Smooth muscle cell (in vitro differentiated cells): ENCODE results near the gene DHRSX. TPM values are rescaled to one million over a fixed set of nuclear protein-coding genes. Genes with fewer than 3 reads are reported as not detected.

ENCODE experiments used
- DNase-seq: peaks from one replicate; lab custom pipeline; 2025; ENCODE audit not compliant: unreplicated experiment; lab: John Stamatoyannopoulos, UW
- H2AFZ ChIP-seq: fragments of 200-600 bp; sonication (generic); 2 replicates; pipeline ENCODE4 v1.6.0; 2016; ENCODE audit warnings: antibody characterized with exemption, low read depth, mild to moderate bottlenecking
- H3F3A ChIP-seq: fragments of 200-600 bp; sonication (generic); 2 replicates; pipeline ENCODE4 v1.6.0; 2017; ENCODE audit warnings: antibody characterized with exemption, low read depth
- H3K27ac ChIP-seq: fragments of 200-600 bp; sonication (generic); 2 replicates; pipeline ENCODE4 v1.5.1; 2016; ENCODE audit warnings: low read depth, mild to moderate bottlenecking
- H3K27me3 ChIP-seq: fragments of 200-600 bp; sonication (generic); 2 replicates; pipeline ENCODE4 v1.6.1; 2016; ENCODE audit warnings: low read depth, mild to moderate bottlenecking
- H3K36me3 ChIP-seq: fragments of 200-600 bp; sonication (generic); 2 replicates; pipeline ENCODE4 v1.5.1; 2016; ENCODE audit warnings: low read depth
- H3K4me1 ChIP-seq: fragments of 200-600 bp; sonication (generic); 2 replicates; pipeline ENCODE4 v1.5.1; 2016; ENCODE audit warnings: low read depth
- H3K4me2 ChIP-seq: fragments of 200-600 bp; sonication (generic); 2 replicates; pipeline ENCODE4 v1.6.0; 2016; ENCODE audit warnings: mild to moderate bottlenecking
- H3K4me3 ChIP-seq: fragments of 200-600 bp; sonication (generic); 2 replicates; pipeline ENCODE4 v1.5.1; 2016; ENCODE audit warnings: mild to moderate bottlenecking
- H3K79me2 ChIP-seq: fragments of 200-600 bp; sonication (generic); 2 replicates; pipeline ENCODE4 v1.6.0; 2016; ENCODE audit warnings: low read depth, mild to moderate bottlenecking
- H3K9ac ChIP-seq: fragments of 200-600 bp; sonication (generic); 2 replicates; pipeline ENCODE4 v1.6.0; 2016; ENCODE audit warnings: low read depth
- H3K9me3 ChIP-seq: fragments of 200-600 bp; sonication (generic); replicated peaks from 2 replicates; pipeline ENCODE4 v1.5.1; 2016; ENCODE audit warnings: low read depth
- H4K20me1 ChIP-seq: fragments of 200-600 bp; sonication (generic); 2 replicates; pipeline ENCODE4 v1.6.0; 2016; ENCODE audit warnings: low read depth
- CTCF ChIP-seq: fragments of 200-600 bp; sonication (generic); IDR thresholded peaks from 2 replicates; pipeline ENCODE4 v1.5.1; 2017; ENCODE audit warnings: borderline replicate concordance, mild to moderate bottlenecking, antibody characterized with exemption; ENCODE audit not compliant: insufficient read depth, poor library complexity, severe bottlenecking
- WGBS: methylation state at CpG from one replicate; pipeline ENCODE4 v1.1.7; 2016; ENCODE audit warnings: low lambda C conversion rate; 5-methylcytosine and 5-hydroxymethylcytosine counted together
- polyA plus RNA-seq: library from polyadenylated mRNA; unstranded; fragments of >200 nt; fragmentation: Nextera tagmentation; extraction: Ambion mirVana; gene quantifications from 2 replicates; pipeline ENCODE4 v1.2.1, GENCODE V29; 2016
- total RNA-seq: library from RNA; depleted of rRNA; stranded (reverse); fragments of >200 nt; gene quantifications from 2 replicates; pipeline ENCODE4 v1.2.3, GENCODE V29; 2014

DHRSX gene
- total and polyA plus RNA-seq, 2 experiments from 2014 or later = 32.5 to 49.9 TPM

- Histone ChIP-seq H3F3A (no peaks in the 10 kb centered on the region), H3K27ac (no peak overlapping the region), H3K27me3 (no peaks in the 10 kb centered on the region), H3K79me2 (peaks cover 3% of the 10 kb centered on the region), H3K4me3 (no peak overlapping the region), H3K36me3 (peaks cover 4% of the 10 kb centered on the region), H4K20me1 (peaks cover 16% of the 10 kb centered on the region), H3K9me3 (no peaks in the 10 kb centered on the region), H2AFZ (no peak overlapping the region), H3K9ac (no peak overlapping the region), H3K4me1 (no peaks in the 10 kb centered on the region), H3K4me2 (no peak overlapping the region)
- 92% methylated on average over 8 of the region's 8 CpGs for WGBS
- no peak for TF ChIP-seq CTCF
- no peak for DNase-seq
Observed at GRCh38 chrX:2439613-2440012, 61.2 kb downstream of the DHRSX start.

GRCh38 chrX:2435465-2435864, 65.3 kb downstream of the DHRSX start:
- TF ChIP-seq CTCF = no peak
- no peak overlapping the region for H3K27ac ChIP-seq
- H3K79me2 ChIP-seq = peaks cover 4% of the 10 kb centered on the region
- DNase-seq = no peak
- H3F3A ChIP-seq = no peaks in the 10 kb centered on the region
- no peaks in the 10 kb centered on the region for H3K4me1 ChIP-seq
- no peaks in the 10 kb centered on the region for H3K9me3 ChIP-seq
- H3K27me3 ChIP-seq = no peaks in the 10 kb centered on the region
- WGBS = 98% methylated on average over 2 of the region's 2 CpGs
- no peak overlapping the region for H3K9ac ChIP-seq
- no peak overlapping the region for H3K4me3 ChIP-seq
- H4K20me1 ChIP-seq = no peaks in the 10 kb centered on the region
- no peak overlapping the region for H2AFZ ChIP-seq
- no peaks in the 10 kb centered on the region for H3K36me3 ChIP-seq
- H3K4me2 ChIP-seq = no peak overlapping the region

GRCh38 chrX:2434270-2435163, 66.3 kb downstream of the DHRSX start:
- Histone ChIP-seq H3K27ac (no peak overlapping the region), H3K27me3 (no peaks in the 10 kb centered on the region), H3K36me3 (no peaks in the 10 kb centered on the region), H3K9me3 (no peaks in the 10 kb centered on the region), H4K20me1 (no peaks in the 10 kb centered on the region), H2AFZ (no peak overlapping the region), H3K79me2 (peaks cover 4% of the 10 kb centered on the region), H3K9ac (no peak overlapping the region), H3K4me2 (no peak overlapping the region), H3K4me1 (no peaks in the 10 kb centered on the region), H3K4me3 (no peak overlapping the region), H3F3A (no peaks in the 10 kb centered on the region)
- 95% methylated on average over 12 of the region's 12 CpGs for whole genome bisulfite sequencing
- no peak for DNase-seq
- TF ChIP-seq CTCF = no peak

- DNase-seq = no peak
- Histone ChIP-seq H3K79me2 (peaks cover 4% of the 10 kb centered on the region), H3K9me3 (no peaks in the 10 kb centered on the region), H3F3A (no peaks in the 10 kb centered on the region), H3K27me3 (no peaks in the 10 kb centered on the region), H3K4me2 (no peak overlapping the region), H2AFZ (no peak overlapping the region), H4K20me1 (no peaks in the 10 kb centered on the region), H3K9ac (no peak overlapping the region), H3K27ac (no peak overlapping the region), H3K4me1 (no peaks in the 10 kb centered on the region), H3K36me3 (peaks cover 6% of the 10 kb centered on the region), H3K4me3 (no peak overlapping the region)
- WGBS = 93% methylated on average over 11 of the region's 11 CpGs
- TF ChIP-seq CTCF = no peak
Observed at GRCh38 chrX:2432298-2432863, 68.4 kb downstream of the DHRSX start.
